Fibroblast of skin of right biceps (primary cell): ENCODE data around the gene PEAK3.
A peak's percentile ranks its signal among the peaks of the same experiment; 100 is the strongest.

Experiments
- DNase-seq: peaks from one replicate; pipeline ENCODE4 v3.0.0-alpha.2; 2013

The PEAK3 gene

DNA sequence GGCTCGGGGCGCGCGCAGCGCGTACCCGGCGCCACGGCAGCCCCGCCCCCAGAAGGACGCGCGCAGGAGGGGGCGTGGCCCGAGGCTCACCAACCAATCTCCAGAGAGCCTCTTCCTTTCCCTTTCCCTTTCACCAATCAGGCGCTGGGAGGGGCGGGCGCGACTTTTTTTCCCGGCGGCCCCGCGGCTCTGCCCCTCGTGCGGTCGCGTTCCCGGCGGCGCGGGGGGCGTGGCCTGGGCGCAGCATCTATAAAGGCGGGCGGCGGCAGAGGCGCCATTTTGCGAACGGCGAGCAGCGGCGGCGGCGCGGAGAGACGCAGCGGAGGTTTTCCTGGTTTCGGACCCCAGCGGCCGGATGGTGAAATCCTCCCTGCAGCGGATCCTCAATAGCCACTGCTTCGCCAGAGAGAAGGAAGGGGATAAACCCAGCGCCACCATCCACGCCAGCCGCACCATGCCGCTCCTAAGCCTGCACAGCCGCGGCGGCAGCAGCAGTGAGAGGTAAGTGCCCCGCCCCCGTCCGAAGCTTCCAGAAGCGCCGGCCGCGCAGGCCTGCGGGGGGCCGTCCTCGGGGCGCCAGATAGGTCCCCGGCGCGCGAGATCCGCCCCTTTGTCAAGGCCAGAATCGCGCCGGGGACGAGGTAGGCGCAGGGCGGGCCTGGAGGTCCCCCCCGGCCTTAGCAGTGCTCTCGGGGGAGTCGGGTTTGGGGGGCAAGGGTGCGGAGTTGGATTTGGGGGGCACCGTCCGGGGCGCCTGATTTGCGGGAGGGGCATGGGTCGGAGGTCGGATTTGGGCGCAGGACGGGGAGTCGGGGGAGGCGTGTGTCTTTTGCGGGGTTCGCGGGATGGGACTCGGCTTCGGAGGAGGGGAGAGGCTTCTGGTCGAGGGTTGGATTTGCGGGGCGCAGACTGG lies 12.5 kb downstream of the PEAK3 start:
- DNase-seq, result peak; percentile 97

DNA sequence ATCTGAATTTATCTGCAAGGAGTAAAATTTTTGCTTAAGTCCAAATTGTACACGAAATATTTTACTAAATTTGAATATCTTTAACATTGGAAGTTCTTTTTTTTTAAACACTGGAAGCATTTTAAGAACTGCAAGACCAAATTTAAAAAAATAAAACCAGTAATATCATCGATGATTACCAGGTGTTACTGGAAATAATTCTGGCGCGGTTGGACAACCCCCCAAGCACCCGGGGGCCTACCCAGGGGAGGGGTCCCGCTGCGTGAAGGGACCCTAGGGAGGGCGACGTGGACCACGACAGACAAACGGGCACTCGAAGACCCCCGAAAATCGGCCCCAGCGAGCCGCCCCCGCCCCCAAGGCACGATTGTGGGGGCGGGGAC lies 13.1 kb downstream of the PEAK3 start:
- no peak for DNase-seq

DNA sequence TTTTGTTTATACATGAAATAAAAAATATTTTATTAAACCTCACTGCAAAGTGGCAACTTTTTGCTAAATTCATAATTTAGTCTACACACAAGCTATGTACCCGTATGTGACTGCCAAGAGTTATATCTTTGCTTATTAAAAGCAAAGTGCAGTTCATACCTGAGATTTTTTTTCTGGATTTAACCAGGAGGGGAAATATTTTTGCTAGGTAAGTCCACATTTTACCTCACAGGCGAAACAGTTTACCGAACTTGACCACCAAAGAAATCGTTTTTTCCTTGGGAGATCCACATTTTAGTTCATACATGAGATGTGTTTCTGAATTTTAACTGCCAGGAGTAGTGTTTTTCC lies 13.5 kb downstream of the PEAK3 start:
- DNase-seq, result no peak

DNA sequence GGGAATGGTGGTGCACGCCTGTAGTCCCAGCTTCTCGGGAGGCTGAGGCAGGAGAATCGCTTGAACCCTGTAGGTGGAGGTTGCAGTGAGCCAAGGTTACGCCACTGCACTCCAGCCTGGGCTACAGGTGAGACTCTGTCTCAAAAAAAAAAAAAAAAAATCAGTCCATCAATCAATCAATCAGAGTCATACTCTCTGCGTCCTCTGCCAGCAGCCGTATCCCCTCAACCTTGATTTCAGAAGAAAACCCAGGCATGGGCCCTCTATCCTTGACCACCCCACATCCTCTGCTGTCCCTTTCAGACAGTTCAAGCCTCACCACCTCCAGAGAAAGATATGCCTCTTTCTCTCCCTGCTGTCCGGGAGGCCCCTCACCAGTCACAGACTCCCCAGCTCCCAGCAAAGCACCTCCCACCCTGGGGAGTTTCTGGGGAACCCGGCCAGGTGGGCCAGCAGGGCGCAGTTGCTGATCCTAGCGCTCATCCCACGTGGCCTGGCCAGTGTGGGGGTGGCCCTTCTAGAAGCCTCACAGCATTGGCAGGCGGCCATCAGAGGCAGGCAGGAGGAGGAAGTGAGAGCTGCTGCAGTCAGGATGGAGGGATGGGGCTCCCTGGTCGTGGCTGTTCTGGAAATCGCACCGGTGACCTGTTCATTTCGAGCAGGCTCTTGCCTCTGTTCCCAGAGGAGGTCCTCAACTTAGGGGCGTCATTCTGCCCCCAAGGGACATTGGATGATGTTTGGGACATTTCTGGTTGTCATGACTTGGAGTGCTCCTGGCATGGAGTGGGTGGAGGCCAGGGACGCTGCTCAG lies 15.6 kb downstream of the PEAK3 start:
- peak; percentile 84 for DNase-seq

DNA sequence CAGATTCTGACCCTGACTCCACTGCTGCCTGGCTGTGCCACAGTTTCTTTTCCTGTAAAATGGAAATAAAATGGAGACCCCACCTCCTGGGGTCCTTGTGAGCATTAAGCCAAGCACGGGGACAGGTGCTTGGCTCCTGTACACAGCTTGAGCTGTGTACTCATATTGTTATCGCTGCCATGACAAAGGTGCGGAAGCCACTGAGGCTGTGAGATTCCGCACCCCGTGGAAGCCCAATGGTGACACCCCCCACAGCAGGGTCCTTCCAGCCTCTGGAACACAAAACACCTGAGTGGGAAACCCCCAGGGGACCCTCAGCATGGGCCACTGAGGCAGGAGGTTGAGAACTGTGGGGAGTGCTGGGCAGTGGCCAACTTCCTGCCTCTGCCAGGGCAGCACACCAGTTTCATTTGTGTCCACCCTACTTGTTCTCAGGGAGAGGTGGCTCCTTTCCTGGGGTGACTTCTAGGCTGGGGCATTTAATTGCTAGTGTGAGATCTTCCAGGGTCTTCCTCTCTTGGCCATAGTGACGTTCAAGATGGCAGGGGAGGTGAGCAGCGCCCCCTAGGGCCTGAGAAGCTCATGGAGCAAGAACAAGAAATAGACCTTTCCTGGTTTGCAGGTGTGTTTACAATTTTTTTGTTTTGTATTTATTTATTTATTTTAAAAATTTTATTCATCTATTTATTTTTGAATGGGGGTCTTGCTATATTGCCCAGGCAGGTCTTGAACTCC lies 20.4 kb downstream of the PEAK3 start:
- no peak for DNase-seq

DNA sequence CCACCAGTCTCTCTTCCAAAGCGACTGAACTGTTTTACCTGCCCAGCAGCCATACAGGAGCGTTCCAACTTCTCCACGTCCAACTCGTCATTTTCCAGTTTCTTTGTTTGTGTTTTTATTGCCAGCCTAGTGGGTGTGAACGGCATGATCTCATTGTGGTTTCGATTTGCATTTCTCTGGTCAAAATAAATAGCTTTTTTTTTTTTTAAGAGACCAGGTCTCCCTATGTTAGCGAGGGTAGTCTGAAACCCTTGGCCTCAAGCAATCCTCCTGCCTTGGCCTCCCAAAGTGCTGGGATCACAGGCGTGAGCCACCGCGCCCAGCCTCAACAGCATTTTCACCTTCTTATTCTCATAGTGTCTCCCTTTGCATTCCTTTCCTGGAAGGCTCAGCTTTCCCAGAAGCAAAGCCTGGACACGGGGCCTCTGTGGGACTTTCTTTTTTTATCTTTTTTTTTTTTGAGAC lies 21.6 kb downstream of the PEAK3 start:
- DNase-seq, result no peak

DNA sequence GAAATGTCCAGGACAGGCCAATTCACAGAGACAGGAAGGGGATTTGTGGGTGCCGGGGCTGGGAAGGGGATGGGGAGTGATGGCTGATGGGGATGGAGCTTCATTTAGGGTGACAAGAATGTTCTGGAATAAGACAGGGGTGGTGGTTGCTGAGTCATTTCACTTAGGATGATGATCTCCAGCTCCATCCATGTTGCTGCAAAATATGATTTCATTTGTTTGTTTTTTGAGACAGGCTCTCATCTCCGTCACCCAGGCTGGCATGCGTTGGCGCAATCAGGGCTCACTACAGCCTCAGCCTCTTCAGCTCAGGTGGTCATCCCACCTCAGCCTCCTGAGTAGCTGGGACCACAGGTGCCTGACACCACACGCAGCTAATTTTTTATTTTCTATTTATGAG lies 22.6 kb downstream of the PEAK3 start:
- no peak for DNase-seq

DNA sequence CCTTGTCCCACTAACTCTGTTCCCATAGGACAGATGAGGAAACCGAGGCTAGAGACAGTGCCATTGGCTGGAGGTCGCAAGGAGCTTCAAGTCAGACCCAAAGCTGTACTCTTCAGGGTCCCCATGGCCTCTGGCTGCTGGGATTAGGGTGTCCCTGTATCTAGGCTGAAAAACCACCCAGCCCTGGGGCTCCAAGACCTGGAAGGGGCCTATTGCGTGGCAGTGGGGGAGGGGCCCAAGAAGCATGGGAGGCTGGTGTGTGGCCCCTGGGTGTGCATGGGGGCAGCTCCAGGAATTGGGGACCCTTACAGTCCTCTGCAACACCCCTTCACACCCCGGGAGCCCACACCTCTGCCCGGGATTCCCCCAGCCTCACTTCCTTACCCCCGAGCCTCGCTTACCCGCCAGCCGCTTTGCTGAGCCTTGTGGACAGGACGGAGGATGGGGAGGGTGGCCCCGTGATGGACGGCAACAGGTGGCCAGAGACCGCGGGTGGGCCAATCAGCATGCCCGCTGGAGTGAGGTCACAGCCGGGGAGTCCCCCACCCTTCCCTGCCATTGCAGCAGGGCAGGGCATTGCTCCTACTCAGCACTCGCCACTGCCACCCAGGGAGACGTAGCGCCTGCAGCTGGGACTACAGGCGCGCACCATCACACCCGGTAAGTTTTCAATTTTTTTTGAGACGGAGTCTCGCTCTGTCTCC lies 25.8 kb downstream of the PEAK3 start, which contains the start of gene JSRP1:
TSS of gene JSRP1 (minus strand) at position 436 of the 704 bp plus-strand sequence. CDS start 1,103 bp downstream, outside the sequence.
- no peak for DNase-seq

DNA sequence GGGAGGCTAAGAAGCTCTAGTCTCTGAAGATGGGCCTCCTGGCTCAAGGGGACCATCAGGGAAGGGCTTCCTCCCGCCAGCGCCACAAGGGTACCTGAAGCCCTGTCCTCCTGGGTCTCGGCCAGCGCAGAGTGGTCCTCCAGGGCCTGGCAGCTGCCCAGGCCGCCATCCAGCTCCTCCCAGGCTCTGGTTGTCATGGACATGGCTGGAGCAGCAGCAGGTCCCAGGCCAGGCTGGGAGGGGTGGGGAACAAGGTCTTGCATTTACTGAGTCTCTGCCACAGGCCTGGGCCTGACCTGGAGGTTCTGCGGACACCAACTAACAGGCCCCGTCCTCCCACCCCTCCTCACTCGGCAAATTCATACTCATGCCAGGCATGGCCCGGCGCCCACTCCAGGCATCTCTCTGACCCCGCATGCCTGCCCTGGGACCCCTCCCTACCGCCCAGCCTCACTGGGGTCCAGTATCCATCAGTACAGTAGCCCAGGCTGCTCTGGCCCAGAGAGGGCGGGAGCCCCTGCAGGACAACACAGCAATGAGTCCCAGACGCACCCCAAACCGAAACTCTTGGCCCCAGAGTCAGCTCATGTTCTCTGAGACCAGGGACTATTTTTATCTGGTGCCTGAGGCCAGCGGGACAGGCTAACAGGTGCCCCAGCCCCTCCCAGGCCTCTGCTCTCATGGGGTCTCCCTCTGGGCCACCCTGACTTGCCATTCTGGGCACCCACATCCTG lies 26.7 kb downstream of the PEAK3 start:
- no peak for DNase-seq

DNA sequence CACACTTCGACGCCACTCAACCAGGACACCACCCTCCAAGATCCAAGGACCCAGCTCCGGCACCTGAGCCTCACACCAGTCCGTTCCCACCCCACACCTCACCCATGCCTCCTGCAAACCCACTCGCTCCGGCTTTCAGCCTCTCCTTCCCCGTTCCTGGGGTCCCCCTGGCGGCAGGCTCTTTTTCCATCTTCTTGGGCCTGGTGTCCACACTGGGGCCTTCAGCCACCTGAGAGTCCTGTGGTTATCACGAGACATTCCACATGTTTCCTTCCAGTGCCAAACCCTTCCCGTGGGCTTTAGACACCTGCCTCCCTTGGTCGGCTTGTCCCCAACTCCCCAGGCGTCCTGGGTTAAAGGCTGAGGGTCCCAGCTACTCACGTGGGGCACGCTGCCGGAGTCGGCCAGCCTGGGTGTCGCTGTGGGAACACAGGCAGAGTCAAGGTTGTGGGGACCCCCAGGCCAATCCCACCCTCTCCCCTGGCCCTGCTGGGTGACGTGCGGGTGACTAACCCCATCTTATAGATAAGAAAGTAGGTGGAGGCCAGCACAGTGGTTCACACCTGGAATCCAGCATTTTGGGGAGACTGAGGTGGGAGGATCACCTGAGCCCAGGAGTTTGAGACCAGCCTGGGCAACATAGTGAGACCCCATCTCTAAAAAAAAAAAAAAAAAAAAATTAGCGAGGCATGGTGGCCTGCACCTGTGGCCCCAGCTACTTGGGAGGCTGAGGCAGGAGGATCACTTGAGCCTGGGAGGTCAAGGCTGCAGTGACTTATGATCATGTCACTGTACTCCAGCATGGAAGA lies 27.7 kb downstream of the PEAK3 start:
- peak; percentile 36 for DNase-seq

DNA sequence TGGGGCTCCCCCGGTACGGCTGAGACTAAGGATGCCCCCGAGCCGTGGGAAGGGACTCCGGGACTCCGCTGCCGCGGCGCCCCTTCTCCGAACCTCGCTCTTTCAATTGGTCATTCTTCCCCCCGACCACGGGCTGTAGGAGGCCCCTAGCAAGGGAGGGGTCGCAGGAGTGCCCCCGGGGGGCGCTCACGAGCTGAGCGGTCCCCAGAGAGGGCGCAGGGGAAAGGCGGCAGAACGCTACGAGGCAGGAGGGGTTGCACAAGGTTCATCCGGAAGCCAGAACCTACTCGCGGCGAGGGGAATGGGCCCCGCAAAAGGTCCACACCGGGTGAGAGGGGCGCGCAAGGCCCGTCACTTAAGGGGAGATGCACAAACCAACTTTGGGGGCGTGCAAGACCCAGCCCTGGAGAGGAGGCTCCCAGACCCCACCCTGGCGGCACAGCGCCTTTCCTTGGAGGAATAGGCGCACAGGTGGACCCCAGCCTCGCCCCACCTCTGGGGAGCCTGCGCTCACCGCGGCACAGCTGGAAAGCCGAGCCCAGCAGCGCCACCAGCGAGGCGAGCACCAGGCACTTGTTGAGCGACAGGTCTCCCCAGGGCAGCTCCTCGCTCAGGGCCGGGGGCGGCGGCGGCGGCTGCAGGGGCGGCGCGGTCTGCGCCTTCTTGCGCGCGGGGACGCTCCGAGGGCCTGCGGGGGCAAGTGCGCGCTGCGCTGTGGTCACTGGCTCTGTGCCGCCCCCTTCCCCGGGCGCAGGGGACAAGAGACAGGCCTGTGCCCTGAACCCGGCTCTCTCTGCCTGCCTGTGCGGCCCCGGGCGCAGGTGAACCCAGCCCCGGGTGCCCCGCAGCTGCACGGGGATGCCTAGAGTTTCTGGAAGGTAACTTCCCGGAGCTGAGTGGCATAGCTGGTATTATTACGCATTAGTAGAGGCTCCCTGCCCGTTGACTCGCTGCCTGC lies 28.6 kb downstream of the PEAK3 start:
- DNase-seq, result no peak

DNA sequence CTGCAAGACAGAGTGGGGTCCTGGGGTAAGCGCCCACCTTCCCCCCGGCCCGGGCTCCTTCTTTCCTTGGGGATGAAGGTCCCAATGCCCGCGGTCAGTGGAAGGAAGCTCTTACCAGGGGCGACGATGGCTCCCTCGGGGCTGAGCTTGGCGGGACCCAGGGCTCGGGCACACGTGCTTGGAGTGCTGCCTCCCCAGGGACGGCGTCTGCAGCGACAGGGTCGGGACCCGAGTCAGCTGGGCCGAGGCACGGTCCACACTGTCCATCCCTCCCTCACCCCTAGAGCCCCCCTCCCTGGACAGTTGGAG lies 29.2 kb downstream of the PEAK3 start:
- no peak for DNase-seq

DNA sequence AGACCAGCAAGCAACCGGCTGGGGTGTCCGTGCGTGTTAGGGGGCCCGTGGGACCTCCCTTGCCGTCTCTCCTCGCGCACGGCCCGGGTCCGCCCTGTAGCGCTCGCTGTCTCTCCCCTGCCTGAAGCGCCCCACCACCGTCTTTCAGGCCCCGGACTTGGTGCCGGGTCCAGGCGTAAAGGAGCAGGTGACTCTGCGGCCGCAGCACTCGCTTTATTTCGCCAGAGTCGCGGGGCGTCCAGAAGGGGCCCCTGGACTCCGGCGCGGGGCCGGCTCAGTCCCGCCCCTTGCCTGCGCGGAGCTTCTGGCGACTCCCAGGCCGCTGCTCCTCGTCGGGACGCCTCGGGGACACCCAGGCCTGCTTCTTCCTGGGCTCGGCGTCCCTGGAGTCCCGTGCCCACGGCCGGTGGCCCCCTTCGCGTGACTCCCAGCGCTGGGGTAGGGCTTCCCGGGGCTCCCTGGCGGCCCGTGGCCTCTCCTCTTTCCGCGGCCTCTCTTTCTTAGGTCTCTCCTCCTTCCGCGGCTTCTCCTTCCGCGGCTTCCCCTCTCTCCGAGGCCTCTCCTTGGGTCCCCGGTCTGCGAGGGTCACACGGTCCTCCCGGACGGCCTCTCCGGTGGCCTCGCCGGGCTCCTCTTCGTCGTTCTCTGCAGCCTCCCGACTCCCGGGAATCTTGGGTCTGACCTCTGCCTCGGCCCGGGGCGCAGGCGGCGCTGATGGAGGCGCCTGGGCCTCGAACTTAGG lies 29.7 kb downstream of the PEAK3 start:
- DNase-seq, result no peak

DNA sequence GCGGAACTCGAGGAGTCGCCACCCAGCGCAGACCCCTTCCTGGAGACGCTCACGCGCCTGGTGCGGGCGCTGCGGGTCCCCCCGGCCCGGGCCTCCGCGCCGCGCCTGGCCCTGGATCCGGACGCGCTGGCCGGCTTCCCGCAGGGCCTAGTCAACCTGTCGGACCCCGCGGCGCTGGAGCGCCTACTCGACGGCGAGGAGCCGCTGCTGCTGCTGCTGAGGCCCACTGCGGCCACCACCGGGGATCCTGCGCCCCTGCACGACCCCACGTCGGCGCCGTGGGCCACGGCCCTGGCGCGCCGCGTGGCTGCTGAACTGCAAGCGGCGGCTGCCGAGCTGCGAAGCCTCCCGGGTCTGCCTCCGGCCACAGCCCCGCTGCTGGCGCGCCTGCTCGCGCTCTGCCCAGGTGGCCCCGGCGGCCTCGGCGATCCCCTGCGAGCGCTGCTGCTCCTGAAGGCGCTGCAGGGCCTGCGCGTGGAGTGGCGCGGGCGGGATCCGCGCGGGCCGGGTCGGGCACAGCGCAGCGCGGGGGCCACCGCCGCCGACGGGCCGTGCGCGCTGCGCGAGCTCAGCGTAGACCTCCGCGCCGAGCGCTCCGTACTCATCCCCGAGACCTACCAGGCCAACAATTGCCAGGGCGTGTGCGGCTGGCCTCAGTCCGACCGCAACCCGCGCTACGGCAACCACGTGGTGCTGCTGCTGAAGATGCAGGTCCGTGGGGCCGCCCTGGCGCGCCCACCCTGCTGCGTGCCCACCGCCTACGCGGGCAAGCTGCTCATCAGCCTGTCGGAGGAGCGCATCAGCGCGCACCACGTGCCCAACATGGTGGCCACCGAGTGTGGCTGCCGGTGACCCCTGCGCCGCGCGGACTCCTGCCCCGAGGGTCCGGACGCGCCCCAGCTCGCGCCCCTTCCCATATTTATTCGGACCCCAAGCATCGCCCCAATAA lies 30.6 kb downstream of the PEAK3 start:
- DNase-seq, result no peak

DNA sequence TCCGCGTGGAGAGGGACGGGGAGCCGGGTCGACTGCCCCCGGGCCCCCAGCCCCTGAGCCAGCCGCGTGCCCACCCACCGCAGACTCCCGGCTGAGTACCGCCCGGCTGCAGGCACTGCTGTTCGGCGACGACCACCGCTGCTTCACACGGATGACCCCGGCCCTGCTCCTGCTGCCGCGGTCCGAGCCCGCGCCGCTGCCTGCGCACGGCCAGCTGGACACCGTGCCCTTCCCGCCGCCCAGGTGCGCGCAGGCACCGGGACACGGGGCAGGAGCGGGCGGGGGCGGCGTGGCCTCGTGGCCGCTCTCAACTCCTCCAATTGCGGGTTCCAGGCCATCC lies 31.2 kb downstream of the PEAK3 start:
- no peak for DNase-seq

DNA sequence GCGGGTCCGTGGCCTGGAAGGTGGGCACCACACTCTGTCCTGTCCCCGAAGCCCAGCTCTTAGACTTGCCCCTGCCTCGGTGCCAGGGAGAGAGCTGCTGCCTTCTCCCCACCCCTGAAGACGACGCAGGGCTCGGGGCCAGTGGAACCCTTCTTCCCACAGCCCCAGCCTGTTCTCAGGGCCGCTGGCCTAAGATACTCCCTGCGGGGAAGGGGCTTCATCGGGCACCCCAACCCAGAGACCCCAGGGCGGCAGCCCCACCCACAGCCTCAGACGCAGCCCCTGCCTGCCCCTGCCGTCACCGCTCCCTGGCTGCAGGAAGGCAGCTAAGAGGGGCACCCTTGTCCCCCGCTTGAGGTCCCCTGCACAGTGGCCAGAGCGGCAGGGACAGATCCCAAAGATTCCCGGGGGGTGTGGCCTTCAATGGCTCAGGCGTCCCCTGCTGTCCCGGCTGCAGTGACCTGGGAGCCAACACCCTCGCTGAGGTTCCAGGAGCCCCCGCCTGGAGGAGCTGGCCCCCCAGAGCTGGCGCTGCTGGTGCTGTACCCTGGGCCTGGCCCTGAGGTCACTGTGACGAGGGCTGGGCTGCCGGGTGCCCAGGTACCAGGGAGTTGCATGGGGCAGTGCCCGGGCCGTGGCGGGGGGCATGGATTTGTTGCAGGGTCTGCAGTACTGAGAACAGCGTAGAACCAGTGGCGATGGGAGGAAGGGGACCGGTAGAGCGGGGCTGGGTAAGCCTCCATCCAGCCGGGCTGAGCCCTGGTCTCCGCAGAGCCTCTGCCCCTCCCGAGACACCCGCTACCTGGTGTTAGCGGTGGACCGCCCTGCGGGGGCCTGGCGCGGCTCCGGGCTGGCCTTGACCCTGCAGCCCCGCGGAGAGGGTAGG lies 31.9 kb downstream of the PEAK3 start:
- no peak for DNase-seq
